Measurements from ENCODE around the gene AOPEP. TPM values are rescaled to one million over a fixed set of nuclear protein-coding genes. Genes with fewer than 3 reads are reported as not detected.

AOPEP gene
- total RNA-seq, 1 experiment from 2014 or later: 89.5 TPM

- CTCF ChIA-PET: interaction anchor here (0.6 to 1.5 kb wide), 2 partner anchors 17 to 137 kb away, joined by 3 read pairs; no protein-coding TSS in a partner anchor
- TF ChIP-seq, protein P1, sequence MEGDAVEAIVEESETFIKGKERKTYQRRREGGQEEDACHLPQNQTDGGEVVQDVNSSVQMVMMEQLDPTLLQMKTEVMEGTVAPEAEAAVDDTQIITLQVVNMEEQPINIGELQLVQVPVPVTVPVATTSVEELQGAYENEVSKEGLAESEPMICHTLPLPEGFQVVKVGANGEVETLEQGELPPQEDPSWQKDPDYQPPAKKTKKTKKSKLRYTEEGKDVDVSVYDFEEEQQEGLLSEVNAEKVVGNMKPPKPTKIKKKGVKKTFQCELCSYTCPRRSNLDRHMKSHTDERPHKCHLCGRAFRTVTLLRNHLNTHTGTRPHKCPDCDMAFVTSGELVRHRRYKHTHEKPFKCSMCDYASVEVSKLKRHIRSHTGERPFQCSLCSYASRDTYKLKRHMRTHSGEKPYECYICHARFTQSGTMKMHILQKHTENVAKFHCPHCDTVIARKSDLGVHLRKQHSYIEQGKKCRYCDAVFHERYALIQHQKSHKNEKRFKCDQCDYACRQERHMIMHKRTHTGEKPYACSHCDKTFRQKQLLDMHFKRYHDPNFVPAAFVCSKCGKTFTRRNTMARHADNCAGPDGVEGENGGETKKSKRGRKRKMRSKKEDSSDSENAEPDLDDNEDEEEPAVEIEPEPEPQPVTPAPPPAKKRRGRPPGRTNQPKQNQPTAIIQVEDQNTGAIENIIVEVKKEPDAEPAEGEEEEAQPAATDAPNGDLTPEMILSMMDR (IDR thresholded peaks at IDR 0.05; ENCODE audit: unreplicated experiment): no peak
- BruUV-seq (replicated peaks): no TSS peak
- Mint-ChIP-seq H3K27me3 (ENCODE audit: unreplicated experiment) (no peaks in the 10 kb centered on the region), H3K9me3 (ENCODE audit: low read depth, unreplicated experiment) (no peaks in the 10 kb centered on the region), H3K36me3 (ENCODE audit: insufficient read depth, unreplicated experiment) (peaks cover 4% of the 10 kb centered on the region), H3K4me3 (ENCODE audit: low read depth, unreplicated experiment) (no peak overlapping the region), H3K27ac (ENCODE audit: unreplicated experiment) (no peak overlapping the region), H3K4me1 (ENCODE audit: low read depth, unreplicated experiment) (peaks cover 9% of the 10 kb centered on the region)
- intact Hi-C loops (cut with micrococcal nuclease; ENCODE audit: unreplicated experiment): loop anchor here (1.0 to 5.0 kb wide), 5 partner anchors 100 to 348 kb away; no protein-coding TSS in a partner anchor
- DNase-seq: no peak
These were observed 56.0 kb downstream of the AOPEP start for GRCh38 chr9:94782355-94783101.

DNA sequence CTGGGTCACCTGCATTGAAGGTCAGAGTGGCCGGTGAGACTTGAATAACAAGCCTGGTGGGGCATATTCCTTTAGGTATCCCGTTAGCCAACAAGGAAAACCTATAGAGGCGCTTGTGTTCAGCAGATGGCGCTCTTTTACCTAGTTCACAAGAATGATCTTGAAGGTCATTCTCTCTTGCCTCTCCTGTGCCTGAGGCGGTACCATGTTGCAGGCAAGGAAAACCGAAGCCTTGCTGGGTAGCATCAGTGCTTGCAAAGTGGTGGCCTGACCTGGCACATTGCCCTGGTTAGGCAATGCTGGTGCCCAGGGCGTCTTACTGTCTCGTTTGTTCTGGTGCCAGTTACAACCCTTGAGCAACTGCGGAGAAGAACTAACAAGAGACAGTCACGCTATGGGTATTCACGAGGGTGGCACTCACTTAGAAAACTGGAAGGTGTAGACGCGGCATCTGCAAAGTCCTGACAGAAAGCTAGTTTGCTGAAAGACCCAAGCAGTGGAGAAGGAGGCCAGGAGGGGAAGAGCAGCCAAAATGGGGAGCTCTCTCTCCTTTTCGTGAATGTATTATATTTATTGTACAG is 56.7 kb downstream of the AOPEP start:
- peak overlapping the region; percentile 75 for H3K27ac Mint-ChIP-seq (ENCODE audit: unreplicated experiment)

GRCh38 chr9:94783928-94784327 is 57.4 kb downstream of the AOPEP start:
- Mint-ChIP-seq H3K27me3 (ENCODE audit: unreplicated experiment) (no peaks in the 10 kb centered on the region), H3K4me1 (ENCODE audit: low read depth, unreplicated experiment) (peaks cover 9% of the 10 kb centered on the region), H3K27ac (ENCODE audit: unreplicated experiment) (peak overlapping the region; percentile 75), H3K4me3 (ENCODE audit: low read depth, unreplicated experiment) (no peak overlapping the region), H3K9me3 (ENCODE audit: low read depth, unreplicated experiment) (no peaks in the 10 kb centered on the region), H3K36me3 (ENCODE audit: insufficient read depth, unreplicated experiment) (peaks cover 4% of the 10 kb centered on the region)
- TF ChIP-seq, protein P1 (IDR thresholded peaks at IDR 0.05; ENCODE audit: unreplicated experiment): no peak
- CTCF ChIA-PET: interaction anchor here (0.6 to 1.5 kb wide), 5 partner anchors 16 to 342 kb away, joined by 3 to 4 read pairs (median 3); no protein-coding TSS in a partner anchor
- TSS peak; percentile 82 for BruUV-seq (replicated peaks)
- no peak for DNase-seq
- intact Hi-C loops (cut with micrococcal nuclease; ENCODE audit: unreplicated experiment): loop anchor here (1.0 to 5.0 kb wide), 5 partner anchors 102 to 347 kb away; no protein-coding TSS in a partner anchor

More for the DNA sequence above, 56.7 kb downstream of the AOPEP start:
- peak; percentile 91 for DNase-seq
- peaks cover 4% of the 10 kb centered on the region for H3K36me3 Mint-ChIP-seq (ENCODE audit: insufficient read depth, unreplicated experiment)
- intact Hi-C loops (cut with micrococcal nuclease; ENCODE audit: unreplicated experiment): loop anchor here (1.0 to 5.0 kb wide), 5 partner anchors 101 to 348 kb away; no protein-coding TSS in a partner anchor
- H3K4me3 Mint-ChIP-seq (ENCODE audit: low read depth, unreplicated experiment): no peak overlapping the region
- no peaks in the 10 kb centered on the region for H3K27me3 Mint-ChIP-seq (ENCODE audit: unreplicated experiment)
- BruUV-seq (replicated peaks): no TSS peak
- TF ChIP-seq, protein P1 (IDR thresholded peaks at IDR 0.05; ENCODE audit: unreplicated experiment): peak; percentile 54
- H3K9me3 Mint-ChIP-seq (ENCODE audit: low read depth, unreplicated experiment): no peaks in the 10 kb centered on the region
- CTCF ChIA-PET: interaction anchor here (0.6 to 1.5 kb wide), 6 partner anchors 16 to 343 kb away, joined by 3 to 4 read pairs (median 3); no protein-coding TSS in a partner anchor
- peaks cover 9% of the 10 kb centered on the region for H3K4me1 Mint-ChIP-seq (ENCODE audit: low read depth, unreplicated experiment)

DNA sequence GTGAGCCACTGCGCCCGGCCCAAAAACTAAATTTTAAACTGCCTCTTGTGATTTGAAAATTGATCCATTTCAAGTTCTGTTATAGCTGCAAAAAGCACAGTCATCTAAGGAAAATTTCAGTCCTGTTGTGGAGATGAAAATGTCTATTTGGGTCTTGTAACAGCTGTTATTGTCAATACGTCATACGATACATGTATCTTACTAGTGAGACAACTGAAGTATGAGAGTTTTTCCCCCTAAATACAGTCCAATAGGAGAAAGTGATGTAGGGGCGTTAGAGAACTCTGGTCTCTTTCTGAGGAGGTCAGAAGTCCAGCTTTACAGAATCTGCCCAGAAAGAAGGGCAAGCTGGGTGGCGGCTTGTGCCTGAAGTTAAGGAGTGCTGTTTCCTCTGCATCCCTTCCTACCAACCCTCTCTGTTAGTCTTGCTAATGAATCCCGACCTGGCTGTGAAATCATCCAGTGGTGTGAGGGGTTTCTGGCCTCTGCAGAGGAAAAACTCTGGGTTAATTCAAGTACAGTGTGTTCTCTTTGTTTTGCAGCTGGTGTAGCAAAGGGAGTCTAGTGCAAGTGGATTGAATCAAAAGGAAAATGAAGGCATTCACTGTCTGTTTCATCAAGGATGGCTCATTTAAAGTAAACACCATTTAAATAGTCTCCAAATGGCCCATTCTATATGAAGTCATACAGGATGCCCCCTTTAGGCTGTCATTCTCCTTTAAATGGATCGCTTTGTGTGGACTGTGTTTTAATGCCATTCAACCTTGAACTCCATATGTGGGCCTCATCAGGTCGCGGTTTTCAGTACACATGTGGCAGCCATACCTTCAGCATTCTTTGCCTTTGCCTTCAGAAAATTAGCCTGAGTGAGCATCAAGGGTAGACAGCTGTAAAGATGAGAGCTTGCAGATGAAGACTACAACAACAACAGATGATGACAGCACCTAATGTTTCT is 59.0 kb downstream of the AOPEP start:
- Mint-ChIP-seq H3K4me3 (ENCODE audit: low read depth, unreplicated experiment) (no peak overlapping the region), H3K27ac (ENCODE audit: unreplicated experiment) (no peak overlapping the region), H3K4me1 (ENCODE audit: low read depth, unreplicated experiment) (peaks cover 9% of the 10 kb centered on the region), H3K36me3 (ENCODE audit: insufficient read depth, unreplicated experiment) (peaks cover 4% of the 10 kb centered on the region), H3K9me3 (ENCODE audit: low read depth, unreplicated experiment) (no peaks in the 10 kb centered on the region), H3K27me3 (ENCODE audit: unreplicated experiment) (no peaks in the 10 kb centered on the region)
- DNase-seq: no peak
- BruUV-seq (replicated peaks): no TSS peak
- TF ChIP-seq, protein P1 (IDR thresholded peaks at IDR 0.05; ENCODE audit: unreplicated experiment): no peak
- CTCF ChIA-PET: no interaction called here
- intact Hi-C loops (cut with micrococcal nuclease; ENCODE audit: unreplicated experiment): no loop called here
